AG20443 (cell line): ENCODE measurements around the gene CBLN4.

Experiments used
- DNase-seq: peaks from one replicate; pipeline ENCODE4 v3.0.0; 2012; ENCODE audit warnings: low spot score, mixed read lengths

The CBLN4 gene

DNA sequence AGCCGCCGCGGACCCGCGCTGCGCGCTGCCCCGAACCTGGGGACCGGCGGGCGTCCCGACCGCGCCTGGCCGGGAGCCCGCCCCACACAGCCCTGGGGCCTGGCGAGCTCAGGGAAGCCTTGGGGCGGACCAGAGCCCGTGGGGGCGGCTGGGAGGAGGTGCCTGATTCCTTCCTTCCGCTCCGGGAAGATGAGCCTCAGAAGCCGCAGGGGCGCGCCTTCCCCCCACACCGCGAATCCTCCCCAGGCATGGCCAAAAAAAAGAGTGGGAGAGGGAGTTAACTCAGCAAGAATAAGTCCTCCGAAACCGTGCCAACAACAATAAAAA is at the start of gene CBLN4:
TSS of gene CBLN4 (minus strand) at position 131 of the 327 bp plus-strand sequence. CDS start 1,348 bp downstream, outside the sequence.
- DNase-seq: no peak

GRCh38 chr20:56043227-56043626 is 37.9 kb upstream of the CBLN4 start:
- no peak for DNase-seq

DNA sequence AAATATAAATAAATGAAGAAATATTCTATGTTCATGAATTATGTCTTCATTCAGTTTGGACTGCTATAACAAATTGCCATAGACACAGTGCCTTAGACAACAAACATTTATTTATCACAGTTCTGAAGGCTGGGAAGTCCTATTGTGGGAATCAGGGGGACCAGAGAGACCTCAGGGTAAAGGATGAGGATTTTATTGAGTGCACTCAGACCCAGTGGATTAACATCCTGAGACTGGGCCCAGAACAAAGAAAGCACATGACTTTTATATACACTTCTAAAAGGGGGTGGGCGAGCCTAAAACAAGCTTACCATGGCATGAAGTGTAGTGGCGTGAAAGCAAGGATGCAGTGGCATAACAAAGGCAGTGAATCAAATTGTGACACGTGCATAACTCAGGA is 26.9 kb upstream of the CBLN4 start:
- DNase-seq: no peak

- DNase-seq: no peak
These were observed 13.4 kb upstream of the CBLN4 start for GRCh38 chr20:56018716-56019115.

DNA sequence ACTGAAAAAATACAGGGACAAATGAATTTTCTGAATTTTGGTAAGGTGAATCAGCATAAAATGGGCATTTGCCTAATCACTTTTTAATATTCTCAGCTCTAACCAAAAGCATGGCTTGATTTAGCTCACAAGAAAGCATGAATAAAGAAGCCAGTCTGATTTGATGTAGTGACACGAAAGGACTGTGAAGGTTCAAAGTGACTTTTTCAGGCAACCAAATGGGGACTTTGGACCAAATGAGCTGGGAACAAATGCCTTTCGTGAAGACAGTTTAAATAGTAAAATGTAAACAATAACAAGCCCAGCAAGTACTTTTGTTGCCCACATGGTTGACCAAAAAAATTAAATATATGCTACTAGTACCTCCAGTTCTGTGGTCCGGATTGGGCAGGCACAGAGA is 12.9 kb upstream of the CBLN4 start:
- no peak for DNase-seq

GRCh38 chr20:56017560-56017959 is 12.2 kb upstream of the CBLN4 start:
- no peak for DNase-seq

DNA sequence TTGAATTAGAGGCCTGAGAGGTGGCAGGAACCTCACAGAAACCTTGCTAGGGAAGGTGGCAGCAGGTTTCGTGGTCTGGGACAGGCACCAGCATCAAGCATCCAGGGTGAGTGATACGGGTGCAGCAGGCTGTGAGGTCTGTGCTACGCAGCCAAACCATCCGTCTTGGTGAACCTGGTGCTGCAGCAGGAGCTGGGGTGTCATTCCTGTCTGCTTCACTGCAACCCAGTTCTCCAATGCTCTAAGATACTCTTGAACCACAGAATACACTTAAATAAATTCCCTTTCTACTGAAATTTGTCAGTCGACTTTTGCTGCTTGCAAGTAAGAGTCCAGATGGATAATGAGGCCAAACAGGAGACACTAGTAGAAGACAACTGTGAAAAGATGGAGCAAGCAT is 9.7 kb upstream of the CBLN4 start:
- no peak for DNase-seq

GRCh38 chr20:56014151-56014550 is 8.8 kb upstream of the CBLN4 start:
- no peak for DNase-seq

DNA sequence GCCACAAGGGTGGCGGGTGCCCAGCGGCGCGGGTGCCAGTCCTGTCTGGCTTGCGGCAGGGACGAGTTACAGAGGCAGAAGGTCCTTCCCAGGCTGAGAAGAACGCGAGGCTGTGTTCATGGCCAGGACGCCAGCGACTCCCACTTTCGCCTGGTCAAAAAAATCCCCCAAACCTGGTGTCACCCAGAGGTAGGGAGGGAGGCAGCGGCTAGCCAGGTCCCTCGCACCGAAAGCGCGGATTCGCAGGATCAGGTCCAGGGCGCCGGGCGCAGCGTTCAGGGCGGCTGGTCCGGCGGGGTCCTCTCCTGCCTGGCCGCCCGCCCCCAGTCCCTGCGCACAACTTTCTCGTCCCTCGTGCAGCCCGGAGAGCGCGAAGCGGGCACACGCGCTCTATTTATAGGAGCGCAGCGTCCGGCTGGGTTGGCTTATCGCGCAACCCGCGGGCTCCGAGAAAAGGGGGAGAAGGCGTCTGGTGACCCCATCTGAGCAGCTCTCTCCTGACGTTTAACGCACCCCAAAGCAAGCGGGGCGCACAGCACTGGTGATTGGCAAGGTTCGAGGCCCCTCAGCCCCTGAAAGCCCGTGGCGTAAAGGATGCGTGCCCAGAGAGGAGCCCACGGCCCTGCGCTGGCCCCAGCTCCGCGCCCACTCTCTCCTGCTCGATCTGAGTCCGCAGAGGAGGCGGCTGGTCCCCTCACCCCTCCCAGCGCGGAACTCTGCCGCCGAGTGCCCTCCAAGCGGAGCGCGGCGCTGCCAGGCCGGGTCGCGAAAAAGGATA is 519 bp downstream of the CBLN4 start:
- no peak for DNase-seq

- peak; percentile 28 for DNase-seq
These were observed 1.3 kb downstream of the CBLN4 start for GRCh38 chr20:56004007-56004406.

- DNase-seq: no peak
These were observed 2.2 kb downstream of the CBLN4 start for GRCh38 chr20:56002908-56003800.

- DNase-seq: no peak
These were observed 3.4 kb downstream of the CBLN4 start for GRCh38 chr20:56001890-56002289.

DNA sequence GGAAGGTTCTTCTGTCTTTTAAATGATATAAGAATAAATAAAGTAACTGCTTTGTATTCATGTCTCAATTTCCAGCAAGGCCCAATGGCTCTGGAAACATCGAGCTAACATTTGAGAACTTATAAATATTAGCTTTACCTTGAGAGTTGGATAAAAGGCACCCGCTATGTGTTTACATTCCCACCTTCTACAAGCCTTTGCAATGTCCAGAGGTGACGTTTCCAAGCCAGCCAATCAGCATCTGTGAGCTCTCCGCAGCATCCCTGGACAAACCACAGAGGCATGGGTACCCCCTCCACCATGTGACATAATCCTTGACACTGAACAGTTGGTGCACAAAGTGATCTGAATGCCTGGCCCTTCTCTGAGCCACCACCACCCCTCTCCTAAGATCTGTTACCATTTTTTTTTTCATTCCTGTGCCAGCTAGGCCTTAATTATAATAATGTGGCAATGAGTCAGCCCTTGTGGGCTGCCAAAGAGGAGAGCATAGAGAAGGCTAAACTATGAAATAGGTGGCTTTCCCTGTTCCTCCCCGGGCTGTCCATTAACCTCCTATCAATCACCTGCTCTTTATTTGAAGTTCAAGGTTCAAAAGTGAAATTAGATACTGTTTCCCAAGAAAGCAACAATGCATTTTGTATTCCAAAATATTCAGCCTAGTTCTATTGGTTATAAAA is 4.1 kb downstream of the CBLN4 start:
- no peak for DNase-seq

GRCh38 chr20:55978550-55978949 is 26.8 kb downstream of the CBLN4 start:
- no peak for DNase-seq

GRCh38 chr20:55977690-55978459 is 27.4 kb downstream of the CBLN4 start:
- no peak for DNase-seq

DNA sequence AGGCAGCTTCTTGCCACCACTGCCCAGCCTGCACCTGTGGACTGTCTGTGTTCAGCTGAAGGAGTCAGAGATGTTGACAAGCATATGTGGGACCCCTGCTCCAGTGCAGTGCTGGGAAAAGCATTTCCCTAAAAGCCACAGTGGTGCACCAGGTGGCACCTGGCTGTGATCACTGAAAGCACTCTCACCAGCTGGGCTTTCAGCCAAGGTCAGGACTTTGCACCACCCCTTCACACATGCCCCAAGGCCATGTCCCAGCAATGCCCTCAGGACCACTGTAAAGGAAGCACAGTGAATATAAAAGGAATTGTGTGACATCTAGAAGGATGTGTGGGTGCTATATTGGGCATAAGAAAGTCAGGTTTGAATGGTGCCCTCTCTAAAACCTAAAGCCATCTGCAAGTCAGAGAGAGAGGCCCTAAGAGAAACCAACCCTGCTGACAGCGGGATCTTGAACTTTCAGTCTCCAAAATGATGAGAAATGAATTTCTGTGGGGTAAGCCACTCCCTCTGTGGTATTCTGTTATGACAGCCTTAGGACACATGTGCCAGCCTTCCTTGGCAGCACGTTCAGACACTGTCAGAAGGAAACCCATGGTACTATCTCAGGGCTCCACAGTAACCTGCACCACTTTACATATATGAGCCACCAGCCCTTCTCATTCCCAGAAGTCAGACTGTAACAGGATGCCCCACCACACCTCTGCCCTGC is 30.7 kb downstream of the CBLN4 start:
- DNase-seq: no peak

- no peak for DNase-seq
These were observed 40.5 kb downstream of the CBLN4 start for GRCh38 chr20:55964790-55965189.

- no peak for DNase-seq
These were observed 43.7 kb downstream of the CBLN4 start for GRCh38 chr20:55961376-55962330.

DNA sequence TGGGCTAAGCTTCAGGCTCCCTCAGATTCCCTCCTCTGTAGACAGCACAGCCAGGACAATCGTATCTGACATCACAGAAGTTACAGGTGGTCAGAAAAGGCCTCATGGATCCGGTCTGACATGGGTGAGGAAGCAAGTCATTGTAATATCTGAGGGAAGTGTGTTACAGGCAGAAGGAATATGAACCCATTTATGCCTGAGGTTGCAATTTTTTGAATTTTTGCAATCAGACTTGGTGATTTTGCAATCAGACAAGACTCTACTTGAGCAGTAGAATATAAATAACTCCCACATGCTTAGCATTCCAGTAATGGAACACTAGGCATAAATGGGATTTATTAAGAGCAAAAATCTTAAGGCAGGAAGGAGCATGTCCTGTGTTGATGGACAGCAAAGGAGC is 52.1 kb downstream of the CBLN4 start:
- DNase-seq: no peak

- no peak for DNase-seq
These were observed 57.6 kb downstream of the CBLN4 start for GRCh38 chr20:55947701-55948100.
